ENCODE measurements around the gene CFAP100.

The CFAP100 gene

DNA sequence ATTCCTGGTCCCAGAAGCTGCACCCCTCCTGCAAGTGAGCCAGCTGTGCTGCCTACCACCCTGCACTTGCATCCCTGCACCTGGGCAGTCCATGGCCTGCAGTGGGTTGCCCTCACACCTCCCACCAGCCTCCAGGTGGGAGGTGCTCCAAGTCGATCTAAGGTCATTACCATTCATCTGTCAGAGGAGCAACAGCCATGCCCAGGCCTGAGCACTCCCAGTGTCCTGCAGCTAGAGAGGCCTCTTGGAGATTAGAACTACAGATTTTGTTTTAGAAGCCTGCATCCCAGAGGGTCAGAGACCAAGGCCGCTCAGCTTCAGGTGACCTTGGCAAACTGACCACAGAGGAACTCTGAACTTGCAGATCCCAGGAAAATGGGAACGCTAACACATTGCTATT lies 90.0 kb downstream of the CFAP100 start:
- DNase-seq: no peak

DNA sequence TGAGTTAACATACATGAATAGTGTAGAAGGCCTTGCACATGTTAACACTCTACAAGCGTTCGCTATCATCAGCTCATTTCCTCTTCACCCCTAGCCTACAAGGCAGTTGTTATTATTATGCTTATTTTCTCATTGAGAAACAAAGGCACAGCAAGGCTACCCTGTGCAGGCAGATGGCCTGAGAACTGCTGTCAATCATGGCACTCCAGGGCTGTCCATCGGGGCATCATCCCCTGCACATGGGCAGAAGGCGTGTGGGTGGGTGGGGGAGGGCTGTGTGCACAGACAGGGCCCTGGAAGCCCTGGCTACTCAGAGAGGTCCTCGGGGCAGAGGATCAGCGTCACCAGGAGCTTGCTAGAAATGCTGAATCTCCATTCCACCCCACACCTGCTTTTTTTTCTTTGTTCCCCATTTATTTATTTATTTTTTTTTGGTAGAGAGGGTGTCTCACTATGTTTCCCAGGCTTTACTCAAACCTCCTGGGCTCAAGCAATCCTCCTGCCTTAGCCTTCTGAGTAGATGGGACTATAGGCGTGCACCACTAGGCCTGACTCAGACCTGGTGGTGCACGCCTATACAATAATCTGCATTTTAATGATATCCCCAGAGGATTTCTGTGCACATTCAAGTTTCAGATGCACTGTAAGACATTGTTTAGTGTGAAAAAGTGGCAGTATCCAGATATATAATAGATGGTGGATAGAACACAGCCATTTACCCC lies 90.6 kb downstream of the CFAP100 start:
- no peak for DNase-seq

DNA sequence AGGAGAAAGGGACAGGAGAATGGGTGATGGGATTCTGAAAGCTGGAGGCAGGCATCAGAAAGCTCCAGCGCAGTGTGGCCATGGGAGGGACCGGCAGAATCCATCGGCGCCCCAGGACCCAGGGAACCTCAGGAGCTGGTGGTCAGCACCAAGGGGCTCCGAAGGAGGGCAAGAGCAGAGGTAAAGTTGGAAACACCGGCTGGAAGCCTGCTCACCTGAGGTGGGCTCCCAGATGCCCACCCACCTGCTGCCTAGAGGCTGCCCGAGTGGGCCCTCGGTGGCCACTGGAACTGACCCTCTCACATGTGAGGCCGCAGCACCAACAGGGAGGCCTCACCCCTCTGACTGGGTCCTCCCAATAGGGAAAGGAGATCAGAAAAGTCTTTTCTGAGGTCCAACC lies 91.2 kb downstream of the CFAP100 start:
- no peak for DNase-seq

All from stimulated activated CD4-positive, alpha-beta T cell treated with anti-CD3 and anti-CD28 coated beads, Interleukin-2, amount 100 ng/mL, for 24 hours (primary cell).